ENCODE measurements around the gene BLVRA.
"Not testable (repeated sequence)": the region's sequence is repeated elsewhere in the genome, so short reads cannot be mapped to it uniquely, and the experiment has no call there.

DNA sequence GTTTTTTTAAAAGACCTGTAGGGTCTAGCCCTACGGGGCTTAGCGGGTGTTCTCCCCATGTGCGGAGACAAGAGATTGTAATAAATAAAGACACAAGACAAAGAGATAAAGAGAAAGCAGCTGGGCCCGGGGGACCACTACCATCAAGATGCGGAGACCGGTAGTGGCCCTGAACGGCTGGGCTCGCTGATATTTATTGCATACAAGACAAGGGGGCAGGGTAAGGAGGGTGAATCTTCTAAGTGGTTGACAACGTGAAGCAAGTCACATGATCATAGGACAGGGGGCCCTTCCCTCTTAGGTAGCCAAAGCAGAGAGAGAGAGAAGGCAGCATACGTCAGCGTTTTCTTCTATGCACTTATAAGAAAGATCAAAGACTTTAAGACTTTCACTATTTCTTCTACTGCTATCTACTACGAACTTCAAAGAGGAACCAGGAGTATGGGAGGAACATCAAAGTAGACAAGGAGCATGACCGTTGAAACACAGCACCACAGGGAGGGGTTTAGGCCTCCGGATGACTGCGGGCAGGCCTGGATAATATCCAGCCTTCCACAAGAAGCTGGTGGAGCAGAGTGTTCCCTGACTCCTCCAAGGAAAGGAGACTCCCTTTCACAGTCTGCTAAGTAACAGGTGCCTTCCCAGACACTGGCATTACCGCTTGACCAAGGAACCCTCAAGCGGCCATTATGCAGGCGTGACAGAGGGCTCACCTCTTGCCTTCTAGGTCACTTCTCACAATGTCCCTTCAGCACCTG lies 23.7 kb upstream of the BLVRA start:
- not testable (repeated sequence) for TF ChIP-seq POLR2A (IDR thresholded peaks at IDR 0.05; ENCODE audit: low read length); GATA1 (IDR thresholded peaks at IDR 0.05; ENCODE audit: low read depth, low read length)

Measured in erythroblast (primary cell).